Hepatocyte (in vitro differentiated cells): ENCODE data around the gene ALG3.

Source experiments
- EZH2 ChIP-seq: fragments of 200-600 bp; sonication (generic); IDR thresholded peaks from 2 replicates; pipeline ENCODE4 v1.6.1; 2016; ENCODE audit warnings: antibody characterized with exemption, mild to moderate bottlenecking, borderline replicate concordance
- TF ChIP-seq, protein P1 (sequence below): fragments of 200-600 bp; sonication (generic); IDR thresholded peaks from 2 replicates; pipeline ENCODE4 v1.5.1; 2016; ENCODE audit warnings: antibody characterized with exemption, mild to moderate bottlenecking; ENCODE audit not compliant: poor library complexity

DNA sequence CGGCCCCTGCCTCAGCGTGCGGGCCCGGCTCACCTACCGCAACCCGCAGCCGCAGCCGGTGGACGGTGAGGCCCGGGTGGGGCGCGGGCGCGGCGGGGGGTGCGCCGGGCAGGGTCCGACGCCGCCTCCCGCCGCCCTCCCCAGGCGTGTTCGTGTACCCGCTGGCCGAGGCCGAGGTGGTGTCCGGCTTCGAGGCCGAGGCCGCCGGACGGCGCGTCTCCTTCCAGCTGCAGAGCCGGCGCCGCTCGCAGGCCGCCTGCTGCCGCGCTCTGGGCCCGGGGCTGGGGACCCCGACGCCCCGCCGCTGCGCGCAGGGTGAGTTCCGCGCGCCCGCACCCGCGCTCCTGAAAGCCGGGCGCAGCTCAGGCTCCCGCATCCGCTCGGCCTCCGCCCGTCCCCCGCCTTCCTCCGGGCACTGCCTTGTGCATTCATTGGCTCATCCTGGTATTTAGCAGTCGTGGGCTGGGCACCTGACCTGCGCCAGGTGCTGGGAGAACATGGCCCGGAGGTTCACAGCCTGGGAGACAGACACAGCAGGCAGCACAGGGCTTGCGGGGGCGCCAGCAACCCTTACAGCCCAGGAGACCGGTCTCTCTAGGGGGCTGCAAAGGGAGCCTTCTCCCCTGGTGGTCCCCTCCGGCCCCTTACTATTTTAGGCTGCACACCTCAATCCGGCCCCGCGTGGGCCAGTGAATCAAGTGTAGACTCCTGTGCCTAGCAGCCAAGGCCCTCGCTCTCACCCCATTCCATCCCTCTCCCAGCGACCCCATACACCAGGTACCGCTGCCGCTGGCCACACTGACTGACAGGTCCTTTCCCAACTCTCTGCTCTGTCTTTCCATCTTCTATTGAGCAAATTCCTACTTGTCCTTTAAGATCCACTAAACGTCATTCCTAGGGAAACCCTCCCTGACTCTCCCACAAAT lies 17.9 kb downstream of the ALG3 start:
- TF ChIP-seq, protein P1, sequence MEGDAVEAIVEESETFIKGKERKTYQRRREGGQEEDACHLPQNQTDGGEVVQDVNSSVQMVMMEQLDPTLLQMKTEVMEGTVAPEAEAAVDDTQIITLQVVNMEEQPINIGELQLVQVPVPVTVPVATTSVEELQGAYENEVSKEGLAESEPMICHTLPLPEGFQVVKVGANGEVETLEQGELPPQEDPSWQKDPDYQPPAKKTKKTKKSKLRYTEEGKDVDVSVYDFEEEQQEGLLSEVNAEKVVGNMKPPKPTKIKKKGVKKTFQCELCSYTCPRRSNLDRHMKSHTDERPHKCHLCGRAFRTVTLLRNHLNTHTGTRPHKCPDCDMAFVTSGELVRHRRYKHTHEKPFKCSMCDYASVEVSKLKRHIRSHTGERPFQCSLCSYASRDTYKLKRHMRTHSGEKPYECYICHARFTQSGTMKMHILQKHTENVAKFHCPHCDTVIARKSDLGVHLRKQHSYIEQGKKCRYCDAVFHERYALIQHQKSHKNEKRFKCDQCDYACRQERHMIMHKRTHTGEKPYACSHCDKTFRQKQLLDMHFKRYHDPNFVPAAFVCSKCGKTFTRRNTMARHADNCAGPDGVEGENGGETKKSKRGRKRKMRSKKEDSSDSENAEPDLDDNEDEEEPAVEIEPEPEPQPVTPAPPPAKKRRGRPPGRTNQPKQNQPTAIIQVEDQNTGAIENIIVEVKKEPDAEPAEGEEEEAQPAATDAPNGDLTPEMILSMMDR: no peak
- TF ChIP-seq EZH2: peak; percentile 57
